Anterior cingulate cortex (tissue), 58 donors: Measurements from ENCODE around the gene POTEF.
"Not testable (repeated sequence)": the region's sequence is repeated elsewhere in the genome, so short reads cannot be mapped to it uniquely, and the experiment has no call there.

ENCODE experiments used
- DNase-seq, 58 donors: peaks; one replicate each; lab custom pipeline; 2025; lab: John Stamatoyannopoulos, UW

Gene POTEF

DNA sequence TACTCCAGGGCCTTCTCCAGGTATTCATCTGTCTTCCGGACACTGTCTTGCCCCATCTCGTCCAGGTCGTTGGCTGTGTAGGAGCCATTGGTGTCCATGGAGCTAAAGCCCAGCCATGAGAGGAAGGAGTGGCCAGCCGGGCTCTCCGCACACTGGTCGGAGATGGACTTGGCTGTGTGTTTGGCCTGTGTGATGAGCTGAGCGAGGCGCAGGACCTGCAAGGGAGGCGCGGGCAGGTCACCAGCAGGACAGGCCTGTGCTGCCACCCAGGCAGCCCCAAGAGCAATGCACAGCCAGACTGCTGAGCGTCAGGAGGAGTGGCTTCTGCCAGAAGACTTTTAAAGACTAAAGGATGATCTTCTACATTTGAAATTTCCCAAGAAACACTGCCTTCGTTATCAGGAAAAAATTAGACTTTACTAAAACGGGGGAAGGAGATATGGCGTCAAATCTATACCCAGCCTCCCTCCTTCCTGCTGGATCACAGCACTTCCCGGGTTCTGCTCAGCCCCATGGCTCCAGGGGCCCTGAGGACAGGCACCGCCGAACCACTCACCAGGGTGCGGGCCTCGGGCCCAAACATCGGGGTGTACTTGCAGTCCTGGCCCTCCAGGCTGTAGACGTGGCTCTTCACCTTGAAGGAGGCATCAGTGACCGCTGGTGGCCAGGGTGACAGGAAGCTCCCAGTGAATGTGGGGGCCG lies 24.9 kb upstream of the POTEF start:
- DNase-seq, result not testable (repeated sequence)

DNA sequence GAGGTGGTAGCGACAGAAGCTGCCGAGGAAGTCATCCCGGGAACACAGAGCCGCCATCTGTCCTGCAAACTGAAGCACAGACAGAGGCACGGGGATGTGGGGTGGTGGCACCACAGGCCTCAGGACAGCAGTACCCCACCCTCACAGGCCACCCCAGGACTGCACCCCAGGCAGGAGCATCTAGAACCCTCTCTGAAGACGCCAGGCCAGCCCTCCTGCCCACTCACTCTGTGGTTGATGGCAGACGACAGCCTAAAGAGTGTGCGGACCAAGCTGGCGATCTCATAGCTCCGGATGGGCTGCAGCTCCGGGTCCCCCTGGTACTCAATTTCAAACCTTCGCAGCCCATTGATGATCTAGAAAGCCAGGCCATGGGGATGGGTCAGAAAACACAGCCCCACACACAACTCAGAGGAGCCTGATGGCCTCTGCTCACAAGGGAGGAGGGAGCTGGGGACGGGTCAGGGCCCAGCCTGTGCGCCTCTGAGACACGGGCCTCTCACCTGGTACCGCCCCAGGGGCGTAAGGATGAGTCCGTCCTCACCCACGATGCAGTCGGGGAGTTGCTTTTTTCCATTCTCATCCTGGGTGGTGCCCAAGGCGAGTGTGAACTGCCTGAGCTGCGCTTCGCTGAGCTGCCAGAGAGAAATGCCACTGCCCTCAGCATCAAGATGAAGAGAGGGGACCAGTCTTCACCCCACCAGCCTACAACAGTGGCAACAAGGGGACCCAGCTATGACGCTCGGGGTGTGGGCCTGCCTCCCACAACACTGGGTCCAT lies 24.0 kb upstream of the POTEF start:
- no peak for DNase-seq

DNA sequence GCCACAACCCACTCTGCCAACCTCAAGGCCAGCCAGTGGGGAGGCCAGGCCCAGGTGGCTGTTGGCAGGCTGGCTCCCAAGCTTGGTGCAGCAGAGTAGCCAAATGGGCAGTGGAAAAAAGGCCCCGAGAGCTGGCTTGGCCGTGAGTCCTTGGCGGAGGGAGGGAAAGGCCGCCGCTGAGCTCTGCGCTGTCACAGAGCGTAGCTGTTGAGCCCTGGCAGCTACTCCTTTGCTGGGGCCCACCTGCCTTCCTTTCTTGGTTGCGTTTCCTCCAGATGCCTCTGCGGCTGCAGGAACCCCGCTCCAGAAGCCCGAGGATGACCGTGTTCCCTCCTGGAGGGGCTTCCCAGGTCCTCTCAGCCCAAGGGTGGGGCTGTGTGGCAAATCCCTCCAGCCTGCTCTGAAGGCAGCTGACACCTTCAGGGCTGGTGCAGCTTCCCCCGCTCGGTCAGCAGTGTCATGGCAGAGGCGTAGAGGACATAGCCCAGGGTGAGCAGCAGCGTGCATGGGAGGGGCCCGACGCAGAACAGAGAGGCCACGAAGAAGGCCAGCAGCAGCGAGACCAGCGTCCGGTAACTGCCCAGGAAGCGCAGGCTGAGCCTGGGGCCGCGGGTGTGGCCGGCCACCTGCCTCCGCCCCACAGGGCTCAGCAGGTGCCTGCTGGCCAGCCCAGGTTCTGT lies 23.3 kb upstream of the POTEF start:
- peak in 2 of 58 donors; percentile 22 to 25 for DNase-seq

DNA sequence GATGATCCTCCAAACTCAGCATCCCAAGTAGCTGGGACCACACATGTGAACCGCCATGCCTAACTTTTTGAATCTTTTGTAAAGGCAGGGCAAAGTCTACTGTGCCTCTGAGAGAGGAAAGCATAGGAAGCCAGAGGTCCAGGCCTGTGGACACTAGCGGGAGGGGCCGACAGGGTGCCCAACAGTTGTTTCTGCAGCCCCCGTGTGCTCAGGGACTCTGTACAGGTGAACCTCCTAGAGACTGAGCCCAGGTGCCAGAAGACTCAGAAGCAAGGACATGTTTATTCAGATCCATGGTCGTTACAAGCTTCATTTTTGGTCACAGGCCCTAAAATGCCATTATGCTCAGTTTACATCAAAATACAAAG lies 22.1 kb upstream of the POTEF start:
- not testable (repeated sequence) for DNase-seq

DNA sequence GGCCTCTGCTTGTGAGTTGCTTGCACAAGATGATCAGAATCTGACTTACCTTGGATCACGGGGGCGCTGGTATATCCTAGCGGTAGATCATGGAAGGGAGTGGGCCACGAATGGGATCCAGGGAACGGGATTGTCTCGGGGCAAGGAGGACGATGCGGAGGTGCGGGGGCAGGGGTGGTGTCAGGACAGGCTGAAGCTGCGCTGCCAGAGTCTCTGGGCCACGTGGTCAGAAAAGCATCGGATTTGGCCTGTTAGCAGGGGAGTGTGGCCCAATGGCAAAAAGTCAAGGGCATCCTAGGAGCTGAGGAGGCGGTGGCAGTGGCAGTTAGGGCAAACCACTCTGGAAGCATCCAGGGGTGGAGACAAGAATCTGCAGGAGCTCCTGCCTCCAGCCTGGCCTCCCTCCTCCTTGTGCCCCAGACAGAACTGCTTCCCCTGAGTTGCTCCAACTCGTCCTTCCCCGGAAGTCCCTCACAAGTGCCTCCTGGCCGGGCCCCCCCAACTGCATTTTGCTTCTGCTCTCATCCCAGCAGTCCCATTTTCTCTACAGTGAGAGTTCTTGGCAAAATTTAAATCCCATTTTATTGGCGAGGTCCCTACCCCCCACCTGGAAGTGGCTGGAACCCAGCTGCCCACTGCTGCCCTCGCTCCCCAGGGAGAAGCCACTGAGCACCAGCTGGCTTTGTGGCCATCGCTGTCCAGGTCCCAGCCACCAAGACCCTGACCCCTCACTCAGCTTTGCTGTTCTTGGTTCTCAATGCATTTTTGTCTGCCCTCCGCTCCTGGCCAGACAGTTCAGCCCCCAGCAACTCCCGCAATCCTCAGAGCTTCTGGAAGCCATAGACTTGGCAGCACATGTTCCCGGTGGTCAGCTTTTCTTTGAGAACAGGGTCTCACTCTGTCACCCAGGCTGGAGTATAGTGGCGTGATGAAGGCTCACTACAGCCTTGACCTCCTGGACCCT lies 21.4 kb upstream of the POTEF start:
- no peak for DNase-seq

DNA sequence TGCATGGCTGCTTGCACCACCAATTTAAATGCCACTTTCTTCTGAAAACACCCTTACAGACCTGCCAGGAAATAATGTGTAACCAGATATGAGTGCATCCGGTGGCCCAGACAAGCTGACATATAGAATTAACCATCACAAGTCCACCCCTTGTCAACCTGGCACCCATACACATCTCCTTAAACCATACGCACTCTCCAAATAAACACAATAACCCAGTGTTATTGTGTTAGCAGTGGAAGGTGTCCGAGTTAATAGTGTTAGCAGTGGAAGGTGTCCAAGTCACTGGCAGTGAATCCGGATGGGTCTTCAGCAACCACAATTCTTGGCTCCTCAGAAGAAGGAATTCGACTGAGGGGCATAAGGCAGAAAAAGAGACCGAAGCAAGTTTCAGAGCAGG lies 19.5 kb upstream of the POTEF start:
- DNase-seq, result not testable (repeated sequence)

DNA sequence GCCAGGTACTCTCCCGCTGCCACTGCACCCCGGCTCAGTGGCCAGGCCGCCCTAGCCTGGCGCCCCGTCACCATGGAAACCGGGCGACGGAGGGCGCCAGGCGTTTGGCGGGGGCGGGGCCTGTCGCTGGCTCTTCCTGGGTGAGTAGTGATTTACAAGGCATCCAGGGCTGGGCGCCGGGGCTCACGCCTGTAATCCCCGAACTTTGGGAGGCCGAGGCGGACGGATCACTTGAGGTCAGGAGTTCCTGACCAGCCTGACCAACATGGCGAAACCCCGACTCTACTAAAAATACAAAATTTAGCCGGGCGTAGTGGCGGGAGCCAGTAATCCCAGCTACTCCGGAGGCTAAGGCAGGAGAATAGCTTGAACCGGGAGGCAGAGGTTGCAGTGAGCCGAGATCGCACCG lies 16.0 kb upstream of the POTEF start, which contains the start of gene CCDC74B:
Gene CCDC74B (minus strand): TSS at position 107 of the 409 bp plus-strand sequence. CDS start 116 bp downstream, outside the sequence.
- peak in 25 of 58 donors; percentile 6 to 46 (median 29) for DNase-seq

DNA sequence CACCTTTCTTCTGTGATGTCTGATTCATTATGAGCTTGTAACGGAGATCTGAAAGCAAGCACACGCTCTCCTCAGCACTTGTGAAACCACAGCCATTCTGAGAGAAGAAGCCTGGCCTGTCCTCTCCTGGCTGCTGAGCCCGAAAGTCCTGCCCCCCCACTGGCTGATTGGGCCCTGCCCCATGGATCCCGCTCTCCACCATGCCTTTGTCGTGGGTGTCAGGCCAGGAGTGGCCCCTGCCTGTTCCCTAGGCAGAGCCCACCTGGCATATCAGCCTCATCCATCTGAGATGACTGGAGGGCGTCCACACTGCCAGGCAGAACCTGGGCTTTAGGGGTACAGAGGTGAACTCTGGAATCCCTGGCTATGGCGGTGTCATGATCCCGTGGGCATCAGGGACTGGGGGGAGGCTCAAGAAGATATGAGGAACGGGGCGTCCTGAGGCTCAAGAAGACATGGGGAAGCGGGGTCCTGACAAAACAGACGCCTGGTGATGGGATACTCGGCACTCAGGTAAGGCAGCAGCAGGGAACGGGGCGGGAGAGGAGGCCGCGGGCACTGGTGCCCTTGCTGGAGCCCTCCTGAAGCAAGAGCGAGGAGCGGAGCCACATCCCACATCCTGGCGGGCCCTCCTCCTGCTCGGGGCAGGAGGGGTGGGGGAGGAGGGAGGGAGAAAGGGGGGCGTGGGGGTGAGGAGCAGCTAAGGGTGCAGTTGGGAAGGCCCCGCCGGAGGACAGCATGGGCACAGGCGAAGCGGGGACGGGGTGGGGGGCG lies 14.4 kb upstream of the POTEF start:
- DNase-seq, result not testable (repeated sequence)

DNA sequence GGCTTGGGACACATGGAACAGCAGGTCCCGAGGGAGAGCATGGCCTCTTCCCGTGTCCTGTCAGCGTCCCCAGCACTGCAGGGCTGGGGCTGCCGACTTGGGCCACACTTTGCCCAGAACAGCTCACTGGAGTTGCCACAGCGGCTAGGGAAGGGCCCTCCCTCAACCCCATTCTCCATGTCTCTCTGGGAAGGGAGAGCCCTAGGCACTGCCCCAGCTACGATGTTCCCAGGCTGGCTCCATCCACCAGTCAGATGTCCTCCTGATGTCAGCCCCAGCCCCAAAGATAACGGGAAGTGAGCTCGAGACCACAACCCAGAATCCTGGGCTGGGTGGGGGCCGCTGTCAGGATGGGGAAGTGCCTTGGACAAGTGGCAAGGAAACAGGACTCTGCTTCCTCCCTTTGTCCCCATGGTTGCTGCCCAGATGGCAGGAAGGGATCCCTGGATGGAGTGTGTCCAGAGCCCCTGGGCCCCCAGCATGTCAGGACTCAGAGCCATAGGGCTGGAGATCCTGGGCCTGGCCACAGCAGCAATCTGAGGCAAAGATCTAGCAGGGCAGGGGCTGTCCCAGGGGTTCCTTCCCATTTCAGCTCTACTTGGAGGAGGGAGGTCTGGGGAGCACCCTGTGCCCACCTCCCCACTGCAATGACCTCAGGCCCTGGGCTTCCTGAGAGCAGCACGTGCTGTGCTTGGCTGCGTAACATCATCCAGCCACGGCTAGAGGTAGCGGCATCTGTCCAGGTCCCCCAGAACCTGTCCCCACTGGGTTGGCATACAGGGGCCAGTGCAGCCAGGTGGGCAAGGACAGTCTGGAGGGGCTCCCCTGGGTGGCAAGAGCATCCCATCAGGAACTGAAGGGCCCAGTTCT lies 13.6 kb upstream of the POTEF start:
- not testable (repeated sequence) for DNase-seq

DNA sequence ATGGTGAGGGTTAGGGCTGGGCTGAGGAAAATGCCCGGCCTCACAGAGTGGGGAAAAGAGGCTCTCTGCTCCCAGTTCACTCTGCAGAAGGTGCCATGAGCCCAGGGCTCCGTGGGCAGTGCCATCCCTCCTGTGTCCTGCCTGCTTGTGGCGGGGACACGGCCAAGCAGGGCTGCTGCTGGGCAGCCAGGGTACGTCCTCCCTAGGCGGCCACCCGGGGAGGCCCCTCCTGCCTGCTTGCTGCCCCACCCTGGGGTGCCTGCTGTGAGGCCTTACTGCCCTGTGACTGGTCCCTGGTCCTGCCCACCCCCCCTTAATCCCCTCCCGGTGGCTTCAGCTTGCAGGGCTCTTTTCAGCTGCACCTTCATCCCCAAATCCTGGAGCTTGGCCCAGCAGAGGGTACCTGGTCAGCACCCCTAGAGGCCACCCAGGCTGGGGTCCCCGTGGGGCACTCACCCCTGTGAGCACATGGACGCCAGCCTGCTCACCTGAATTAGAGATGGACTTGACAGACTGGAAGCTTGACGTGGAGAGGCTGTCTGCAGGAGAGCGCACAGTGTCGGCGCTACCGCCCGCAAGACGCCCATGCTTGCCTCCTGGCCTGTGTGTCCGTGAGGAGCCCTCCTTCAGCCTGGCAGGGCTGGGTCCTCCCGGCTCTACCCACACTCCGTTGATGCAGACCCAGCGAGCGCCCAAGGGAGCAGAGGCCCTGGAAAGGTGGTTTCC lies 12.8 kb upstream of the POTEF start:
- DNase-seq, result not testable (repeated sequence)

DNA sequence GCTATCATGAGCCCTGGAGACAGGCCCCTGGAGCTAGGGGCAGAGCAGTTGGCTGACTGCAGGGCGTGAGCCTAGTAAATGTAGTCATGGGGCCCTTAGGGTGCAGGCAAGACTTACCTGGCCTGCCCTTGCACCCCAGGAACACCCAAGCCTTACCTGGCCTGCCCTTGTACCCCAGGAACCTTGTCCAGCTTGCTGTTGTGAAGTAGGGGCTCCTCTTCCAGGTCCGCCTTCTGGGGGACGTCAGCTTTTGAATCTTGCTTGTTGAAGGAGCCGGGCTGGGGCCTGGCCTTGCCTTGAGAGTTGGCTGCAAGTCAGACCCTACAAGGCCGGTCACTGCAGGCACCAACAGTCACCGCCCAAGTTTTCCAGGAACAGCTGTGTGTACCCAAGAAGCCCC lies 12.0 kb upstream of the POTEF start:
- not testable (repeated sequence) for DNase-seq

DNA sequence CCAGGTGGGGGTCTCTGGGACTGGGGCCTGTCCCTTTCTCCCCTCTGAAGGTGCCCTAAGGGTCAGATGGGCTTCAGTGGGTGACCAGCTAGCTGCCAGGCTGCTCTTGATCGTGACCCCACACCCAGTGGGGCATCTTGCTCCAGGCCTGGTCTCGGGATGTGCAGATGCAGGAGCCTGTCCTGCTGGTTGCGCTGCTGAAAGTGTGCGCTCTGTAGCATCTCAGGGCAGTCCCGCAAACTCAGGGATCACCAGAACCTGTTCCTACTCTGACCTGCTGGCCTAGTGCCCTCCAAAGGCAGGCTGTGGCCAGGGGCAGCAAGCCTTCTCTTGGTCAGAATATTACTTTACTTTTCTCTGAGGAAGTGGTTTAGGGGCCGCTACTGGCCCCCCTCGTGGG lies 11.5 kb upstream of the POTEF start:
- DNase-seq, result not testable (repeated sequence)

DNA sequence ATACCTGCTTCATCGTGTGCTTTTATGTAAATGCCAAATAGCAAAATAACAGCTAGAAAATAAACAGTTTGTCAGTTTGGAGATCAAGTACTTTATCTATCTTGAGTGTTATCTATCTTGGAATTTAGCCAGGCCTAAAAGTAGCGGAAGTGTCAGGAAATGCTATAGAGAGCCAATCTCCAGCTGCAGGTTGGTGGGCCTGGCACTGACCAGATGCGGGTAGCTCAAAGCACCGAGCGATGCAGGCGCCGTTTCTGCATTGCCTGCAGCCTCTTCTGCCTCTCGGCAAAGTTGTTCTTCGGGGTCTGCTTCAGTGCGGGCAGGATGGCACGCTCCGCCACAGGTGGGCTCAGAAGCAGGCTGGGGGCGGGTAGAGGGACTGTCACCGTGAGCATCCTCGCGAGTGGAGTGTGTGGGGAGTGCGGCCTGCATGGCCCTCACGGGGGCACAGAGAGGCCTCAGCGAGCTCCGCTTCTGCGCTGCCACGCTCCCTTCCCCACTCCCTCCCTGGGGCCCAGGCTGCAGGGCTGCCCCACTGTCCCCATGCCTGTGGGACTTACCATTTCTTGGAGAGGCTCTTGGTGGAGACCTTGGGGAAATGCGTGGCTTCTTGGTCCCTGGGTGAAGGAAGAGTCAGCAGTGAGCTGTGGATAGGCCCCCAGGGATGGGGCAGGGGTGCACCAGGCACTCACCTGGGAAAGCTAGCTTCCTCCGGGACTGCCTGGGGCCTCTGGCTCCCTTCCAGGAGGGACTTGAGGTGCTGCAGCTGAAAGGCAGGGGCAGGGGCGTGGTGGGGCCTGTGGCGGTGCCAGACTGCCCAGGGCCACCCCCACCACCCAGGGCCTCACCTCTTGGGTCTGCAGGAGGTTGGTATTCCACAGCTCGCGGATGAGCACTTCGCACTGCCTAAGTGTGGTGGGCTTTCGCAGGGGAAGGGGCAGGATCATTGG lies 10.6 kb upstream of the POTEF start:
- DNase-seq, result not testable (repeated sequence)

DNA sequence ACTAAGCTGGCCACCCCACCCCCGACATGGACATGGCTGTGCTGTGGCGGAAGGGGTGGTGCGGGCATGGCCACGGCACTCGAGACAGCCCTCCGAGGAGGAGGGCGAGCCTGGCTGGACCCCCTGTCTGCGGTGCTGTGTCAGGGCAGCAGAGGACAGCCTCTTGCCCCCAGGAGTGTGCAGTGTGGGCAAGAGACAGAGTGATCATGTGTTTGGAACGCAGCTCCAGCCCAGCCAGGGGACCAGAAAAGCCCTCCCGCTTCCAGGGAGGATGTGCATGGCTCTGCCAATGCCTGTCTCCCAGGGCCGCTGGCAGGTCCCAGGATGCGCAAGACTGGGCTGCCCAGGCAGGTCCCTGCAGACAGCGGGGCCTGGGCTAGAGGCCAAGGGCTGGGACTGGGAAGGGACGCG lies 9.8 kb upstream of the POTEF start:
- DNase-seq, result not testable (repeated sequence)

DNA sequence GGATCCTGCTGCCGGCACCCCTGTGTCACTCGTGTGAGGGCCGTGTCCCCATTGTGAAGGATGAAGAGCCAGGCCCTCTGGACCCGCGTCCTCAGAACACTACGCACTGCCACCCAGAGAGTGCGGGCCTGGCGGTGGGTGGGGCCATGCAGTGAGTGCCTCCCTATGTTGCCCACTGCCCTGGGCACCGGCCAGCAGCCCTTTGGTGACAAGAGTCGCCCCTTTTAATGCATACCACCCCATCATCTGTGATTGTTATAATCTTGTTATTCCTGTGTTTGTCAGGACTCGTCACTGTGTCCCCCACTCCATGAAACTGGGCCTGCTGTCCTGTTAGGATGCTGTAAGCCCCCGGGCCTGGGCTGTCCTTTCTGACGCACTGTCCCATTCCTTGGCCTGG lies 9.3 kb upstream of the POTEF start:
- DNase-seq, result not testable (repeated sequence)

DNA sequence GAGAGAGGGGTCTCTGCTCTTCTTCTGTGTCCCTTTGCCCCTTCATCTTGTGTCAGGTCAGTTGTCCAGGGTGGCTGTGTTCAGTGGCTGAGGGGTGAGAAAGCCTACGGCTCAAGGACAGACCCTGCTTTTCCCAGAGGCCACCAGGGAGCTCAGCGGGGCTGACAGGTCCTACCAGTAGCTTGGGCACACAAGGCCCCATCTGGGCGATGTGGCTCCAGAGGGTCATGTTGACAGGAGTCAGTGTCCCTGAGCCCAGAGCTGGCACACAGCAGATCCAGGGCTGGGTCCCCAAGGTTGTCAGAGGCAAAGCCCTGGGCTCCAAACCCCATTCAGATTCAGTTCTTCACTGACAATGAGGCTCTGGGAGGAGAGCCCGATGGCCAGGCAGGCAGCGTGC lies 8.1 kb upstream of the POTEF start:
- DNase-seq, result not testable (repeated sequence)
